Activated CD8-positive, alpha-beta T cell treated with anti-CD3 and anti-CD28 coated beads, Interleukin-2, amount 10 ng/mL, durations not matched to agents 7 days and 5 days (primary cell): Measurements from ENCODE around the gene SSBP2. TPM values are rescaled to one million over a fixed set of nuclear protein-coding genes. Genes with fewer than 3 reads are reported as not detected.
"Not testable (repeated sequence)": the region's sequence is repeated elsewhere in the genome, so short reads cannot be mapped to it uniquely, and the experiment has no call there.

Experiments
- ATAC-seq: fragments of 150-1000 bp; cut with Tn5 transposase; one replicate; pipeline ENCODE4 v1.10.0; 2021; ENCODE audit warnings: moderate library complexity
- CTCF ChIA-PET: fragments of 350-600 bp; sonication (Branson Sonifier 250); formaldehyde crosslinking; loops from one replicate; lab custom pipeline; 2021; ENCODE audit warnings: antibody characterized with exemption; lab: Charles Lee
- POLR2A ChIA-PET: fragments of 350-600 bp; sonication (Branson Sonifier 250); formaldehyde crosslinking; loops from one replicate; lab custom pipeline; 2021; ENCODE audit warnings: antibody characterized with exemption; lab: Charles Lee
- DNase-seq: peaks from one replicate; pipeline ENCODE4 v3.0.0-alpha.2; 2020
- H3K27ac Mint-ChIP-seq: one replicate; pipeline ENCODE4 v1.8.0; 2021; ENCODE audit warnings: mild to moderate bottlenecking, mixed read lengths
- H3K27me3 Mint-ChIP-seq: one replicate; pipeline ENCODE4 v1.8.0; 2021; ENCODE audit warnings: low read depth, mixed read lengths
- H3K36me3 Mint-ChIP-seq: one replicate; pipeline ENCODE4 v1.8.0; 2021; ENCODE audit warnings: low read depth, mixed read lengths
- H3K4me1 Mint-ChIP-seq: one replicate; pipeline ENCODE4 v1.8.0; 2021; ENCODE audit warnings: low read depth, mixed read lengths
- H3K4me3 Mint-ChIP-seq: one replicate; pipeline ENCODE4 v1.8.0; 2021; ENCODE audit warnings: mild to moderate bottlenecking, mixed read lengths
- H3K9me3 Mint-ChIP-seq: one replicate; pipeline ENCODE4 v1.8.0; 2022; ENCODE audit warnings: mixed read lengths; ENCODE audit not compliant: insufficient read depth
- total RNA-seq, 2 experiments: library from RNA; stranded (reverse); gene quantifications; one replicate each; pipeline ENCODE4 v1.2.3, GENCODE V29; 2021

The SSBP2 gene
- total RNA-seq, 2 experiments from 2014 or later, result 24.3 to 26.7 TPM

GRCh38 chr5:81703840-81704239 is 47.1 kb downstream of the SSBP2 start:
- Mint-ChIP-seq H3K27me3 (no peaks in the 10 kb centered on the region), H3K27ac (no peak overlapping the region), H3K4me1 (no peaks in the 10 kb centered on the region), H3K4me3 (no peak overlapping the region), H3K36me3 (peaks cover 4% of the 10 kb centered on the region), H3K9me3 (peaks cover 7% of the 10 kb centered on the region)
- POLR2A ChIA-PET, result no interaction called here
- ATAC-seq, result no peak
- DNase-seq, result no peak
- CTCF ChIA-PET, result no interaction called here

- Mint-ChIP-seq H3K4me1 (peaks cover 2% of the 10 kb centered on the region), H3K27me3 (no peaks in the 10 kb centered on the region), H3K4me3 (no peak overlapping the region), H3K9me3 (peaks cover 7% of the 10 kb centered on the region), H3K27ac (no peak overlapping the region), H3K36me3 (no peaks in the 10 kb centered on the region)
- no peak for ATAC-seq
- ChIA-PET POLR2A (no interaction called here), CTCF (interaction anchor here (1.0 kb wide), 1 partner anchor 9 kb away, joined by 3 read pairs; no protein-coding TSS in a partner anchor)
- DNase-seq, result no peak
Measured at GRCh38 chr5:81700166-81700565, 50.7 kb downstream of the SSBP2 start.

GRCh38 chr5:81698813-81699212 is 52.1 kb downstream of the SSBP2 start:
- CTCF ChIA-PET, result no interaction called here
- POLR2A ChIA-PET, result interaction anchor here (0.6 kb wide), 1 partner anchor 13 kb away, joined by 3 read pairs; no protein-coding TSS in a partner anchor
- Mint-ChIP-seq H3K36me3 (no peaks in the 10 kb centered on the region), H3K4me3 (no peak overlapping the region), H3K4me1 (peaks cover 2% of the 10 kb centered on the region), H3K27me3 (no peaks in the 10 kb centered on the region), H3K9me3 (peaks cover 7% of the 10 kb centered on the region), H3K27ac (no peak overlapping the region)
- DNase-seq, result no peak
- ATAC-seq, result no peak

- DNase-seq (no peak), ATAC-seq (no peak)
- CTCF ChIA-PET, result no interaction called here
- H3K36me3 Mint-ChIP-seq, result peaks cover 7% of the 10 kb centered on the region
- H3K27me3 Mint-ChIP-seq, result no peaks in the 10 kb centered on the region
- H3K4me3 Mint-ChIP-seq, result no peak overlapping the region
- no peak overlapping the region for H3K27ac Mint-ChIP-seq
- peaks cover 13% of the 10 kb centered on the region for H3K9me3 Mint-ChIP-seq
- H3K4me1 Mint-ChIP-seq, result peaks cover 2% of the 10 kb centered on the region
- POLR2A ChIA-PET, result no interaction called here
Measured at GRCh38 chr5:81696418-81697397, 54.2 kb downstream of the SSBP2 start.

- peaks cover 16% of the 10 kb centered on the region for H3K36me3 Mint-ChIP-seq
- CTCF ChIA-PET, result no interaction called here
- ATAC-seq, result no peak
Measured at GRCh38 chr5:81694726-81695125, 56.2 kb downstream of the SSBP2 start.

GRCh38 chr5:81688215-81688614 is 62.7 kb downstream of the SSBP2 start:
- peaks cover 22% of the 10 kb centered on the region for H3K36me3 Mint-ChIP-seq
- CTCF ChIA-PET, result no interaction called here
- no peaks in the 10 kb centered on the region for H3K27me3 Mint-ChIP-seq
- H3K9me3 Mint-ChIP-seq, result peaks cover 39% of the 10 kb centered on the region
- no peak for ATAC-seq
- no peaks in the 10 kb centered on the region for H3K4me1 Mint-ChIP-seq
- H3K4me3 Mint-ChIP-seq, result no peak overlapping the region
- H3K27ac Mint-ChIP-seq, result no peak overlapping the region
- POLR2A ChIA-PET, result interaction anchor here (0.6 kb wide), 1 partner anchor 9 kb away, joined by 3 read pairs; no protein-coding TSS in a partner anchor
- no peak for DNase-seq

More at GRCh38 chr5:81694726-81695125, 56.2 kb downstream of the SSBP2 start:
- Mint-ChIP-seq H3K9me3 (peaks cover 26% of the 10 kb centered on the region), H3K4me3 (no peak overlapping the region), H3K27ac (no peak overlapping the region), H3K27me3 (no peaks in the 10 kb centered on the region), H3K4me1 (peaks cover 2% of the 10 kb centered on the region)
- POLR2A ChIA-PET, result no interaction called here
- no peak for DNase-seq

GRCh38 chr5:81687292-81687691 is 63.6 kb downstream of the SSBP2 start:
- Mint-ChIP-seq H3K4me3 (no peak overlapping the region), H3K4me1 (no peaks in the 10 kb centered on the region), H3K36me3 (peaks cover 21% of the 10 kb centered on the region), H3K27me3 (no peaks in the 10 kb centered on the region), H3K9me3 (peaks cover 39% of the 10 kb centered on the region), H3K27ac (no peak overlapping the region)
- CTCF ChIA-PET, result no interaction called here
- DNase-seq, result no peak
- POLR2A ChIA-PET, result no interaction called here
- ATAC-seq, result no peak

- Mint-ChIP-seq H3K9me3 (peaks cover 26% of the 10 kb centered on the region), H3K4me1 (no peaks in the 10 kb centered on the region), H3K27me3 (no peaks in the 10 kb centered on the region), H3K36me3 (peaks cover 11% of the 10 kb centered on the region), H3K27ac (no peak overlapping the region), H3K4me3 (no peak overlapping the region)
- no peak for ATAC-seq
- ChIA-PET POLR2A (no interaction called here), CTCF (no interaction called here)
- DNase-seq, result no peak
Measured at GRCh38 chr5:81685471-81685870, 65.4 kb downstream of the SSBP2 start.

GRCh38 chr5:81679885-81680284 is 71.0 kb downstream of the SSBP2 start:
- H3K27me3 Mint-ChIP-seq, result no peaks in the 10 kb centered on the region
- DNase-seq (no peak), ATAC-seq (no peak)
- ChIA-PET CTCF (no interaction called here), POLR2A (no interaction called here)
- H3K4me1 Mint-ChIP-seq, result no peaks in the 10 kb centered on the region
- no peak overlapping the region for H3K27ac Mint-ChIP-seq
- peaks cover 4% of the 10 kb centered on the region for H3K36me3 Mint-ChIP-seq
- no peak overlapping the region for H3K4me3 Mint-ChIP-seq
- peaks cover 8% of the 10 kb centered on the region for H3K9me3 Mint-ChIP-seq

- no peak for DNase-seq
- Mint-ChIP-seq H3K27ac (no peak overlapping the region), H3K4me3 (no peak overlapping the region), H3K9me3 (peaks cover 8% of the 10 kb centered on the region), H3K4me1 (no peaks in the 10 kb centered on the region), H3K27me3 (no peaks in the 10 kb centered on the region), H3K36me3 (no peaks in the 10 kb centered on the region)
- ChIA-PET POLR2A (no interaction called here), CTCF (no interaction called here)
- ATAC-seq, result no peak
Measured at GRCh38 chr5:81675420-81675819, 75.5 kb downstream of the SSBP2 start.

GRCh38 chr5:81665795-81666194 is 85.1 kb downstream of the SSBP2 start:
- no peak overlapping the region for H3K4me3 Mint-ChIP-seq
- H3K4me1 Mint-ChIP-seq, result no peaks in the 10 kb centered on the region
- DNase-seq (no peak), ATAC-seq (no peak)
- no peaks in the 10 kb centered on the region for H3K36me3 Mint-ChIP-seq
- no peaks in the 10 kb centered on the region for H3K27me3 Mint-ChIP-seq
- CTCF ChIA-PET, result no interaction called here
- no peaks in the 10 kb centered on the region for H3K9me3 Mint-ChIP-seq
- no peak overlapping the region for H3K27ac Mint-ChIP-seq
- POLR2A ChIA-PET, result no interaction called here

- ATAC-seq, H3K27ac Mint-ChIP-seq, DNase-seq, H3K27me3 Mint-ChIP-seq, CTCF ChIA-PET, H3K9me3 Mint-ChIP-seq, H3K4me3 Mint-ChIP-seq, H3K4me1 Mint-ChIP-seq, H3K36me3 Mint-ChIP-seq, POLR2A ChIA-PET: not testable (repeated sequence)
Measured at GRCh38 chr5:81660624-81661023, 90.3 kb downstream of the SSBP2 start.
